PC-9 (cell line): Measurements from ENCODE around the gene NELFA. TPM values are rescaled to one million over a fixed set of nuclear protein-coding genes. Genes with fewer than 3 reads are reported as not detected.
"Not testable (repeated sequence)": the region's sequence is repeated elsewhere in the genome, so short reads cannot be mapped to it uniquely, and the experiment has no call there.

Experiments used
- BruUV-seq: library from RNA; stranded (reverse); fragments of 400-500 nt; replicated peaks from 2 replicates; lab custom pipeline; 2021; lab: Mats Ljungman, UMichigan
- CTCF ChIA-PET: fragments of 300-600 bp; sonication (Branson Sonifier 250); formaldehyde crosslinking; loops from one replicate; lab custom pipeline; 2022; ENCODE audit warnings: antibody characterized with exemption; lab: Charles Lee
- POLR2A ChIA-PET: fragments of 300-600 bp; sonication (Branson Sonifier 250); formaldehyde crosslinking; loops from one replicate; lab custom pipeline; 2022; ENCODE audit warnings: antibody characterized with exemption; ENCODE audit not compliant: unreplicated experiment; lab: Charles Lee
- DNase-seq, 2 experiments: peaks; one replicate each; pipeline versions ENCODE4 v3.0.0 to v3.0.0-alpha.2; 2015 to 2022; ENCODE audit warnings: mixed read lengths in 1 of 2
- H2AFZ ChIP-seq: fragments of 200-600 bp; sonication (generic); 2 replicates; pipeline ENCODE4 v1.8.1; 2017; ENCODE audit warnings: antibody characterized with exemption
- H3F3A ChIP-seq: fragments of 200-600 bp; sonication (generic); 2 replicates; pipeline ENCODE4 v1.8.1; 2017; ENCODE audit warnings: antibody characterized with exemption, mild to moderate bottlenecking, low read depth; ENCODE audit not compliant: insufficient read depth
- H3K27ac ChIP-seq: fragments of 200-600 bp; sonication (generic); 2 replicates; pipeline ENCODE4 v1.6.1; 2016; ENCODE audit warnings: mixed run types
- H3K27me3 ChIP-seq: fragments of 200-600 bp; sonication (generic); 2 replicates; pipeline ENCODE4 v1.6.1; 2016; ENCODE audit warnings: low read depth, mixed run types; ENCODE audit not compliant: insufficient read depth
- H3K36me3 ChIP-seq: fragments of 200-600 bp; sonication (generic); 2 replicates; pipeline ENCODE4 v1.6.1; 2016; ENCODE audit warnings: low read depth, mixed run types
- H3K4me1 ChIP-seq: fragments of 200-600 bp; sonication (generic); replicated peaks from 2 replicates; pipeline ENCODE4 v1.6.1; 2016; ENCODE audit warnings: mixed run types; ENCODE audit not compliant: insufficient read depth
- H3K4me2 ChIP-seq: fragments of 200-600 bp; sonication (generic); 2 replicates; pipeline ENCODE4 v1.6.1; 2017; ENCODE audit warnings: mixed run types
- H3K4me3 ChIP-seq: fragments of 200-600 bp; sonication (generic); 2 replicates; pipeline ENCODE4 v1.6.1; 2016; ENCODE audit warnings: mixed run types
- H3K79me2 ChIP-seq: fragments of 200-600 bp; sonication (generic); 2 replicates; pipeline ENCODE4 v1.6.1; 2017; ENCODE audit warnings: low read depth, mixed run types
- H3K9me2 ChIP-seq: fragments of 200-600 bp; sonication (generic); 2 replicates; pipeline ENCODE4 v1.8.1; 2017; ENCODE audit warnings: mild to moderate bottlenecking; ENCODE audit not compliant: insufficient read depth
- H3K9me3 ChIP-seq: fragments of 200-600 bp; sonication (generic); 2 replicates; pipeline ENCODE4 v1.8.1; 2016; ENCODE audit warnings: low read depth; ENCODE audit not compliant: insufficient read depth
- H4K20me1 ChIP-seq: fragments of 200-600 bp; sonication (generic); 2 replicates; pipeline ENCODE4 v1.8.1; 2017; ENCODE audit not compliant: insufficient read depth
- CTCF ChIP-seq: fragments of 200-600 bp; sonication (generic); conservative IDR thresholded peaks from 2 replicates; pipeline ENCODE4 v1.6.1; 2017; ENCODE audit warnings: mixed run types, antibody characterized with exemption, mild to moderate bottlenecking, moderate library complexity
- EZH2 ChIP-seq: fragments of 200-600 bp; sonication (generic); IDR thresholded peaks from 2 replicates; pipeline ENCODE4 v1.8.0; 2017; ENCODE audit warnings: antibody characterized with exemption, low read depth
- intact Hi-C: fragments of 100-400 bp; cut with micrococcal nuclease; formaldehyde crosslinking; loops from one replicate; pipeline ENCODE4 v1.10.0; 2022; ENCODE audit not compliant: unreplicated experiment
- total RNA-seq: library from RNA; stranded (reverse); gene quantifications from 2 replicates; pipeline ENCODE4 v1.2.3, GENCODE V29; 2021

NELFA gene
- total RNA-seq, 1 experiment from 2014 or later = 52.4 TPM

DNA sequence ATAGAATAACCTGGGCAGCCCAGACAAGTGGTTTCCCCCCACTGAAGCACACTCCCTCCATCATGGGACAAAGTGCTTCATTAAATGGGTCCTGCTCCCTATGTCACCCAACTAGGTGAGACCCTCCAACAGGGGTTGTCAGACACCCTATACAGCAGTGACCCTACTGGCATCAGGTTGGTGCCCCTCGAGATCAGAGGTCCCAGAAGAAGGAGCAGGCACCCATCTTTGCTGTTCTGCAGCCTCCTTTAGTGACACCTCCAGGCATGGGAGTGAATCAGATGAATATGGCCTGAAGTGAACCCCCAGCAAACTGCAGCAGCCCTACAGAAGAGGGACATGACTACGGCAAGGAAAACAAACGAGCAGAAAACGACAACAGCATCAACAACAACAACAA, 11.1 kb downstream of the NELFA start:
- BruUV-seq = no TSS peak
- H3K79me2 ChIP-seq = peaks cover 97% of the 10 kb centered on the region
- peak overlapping the region; percentile 28; the same call in 1 of the 2 replicates for H3K27ac ChIP-seq
- no peak overlapping the region for H2AFZ ChIP-seq
- no peaks in the 10 kb centered on the region for H3K27me3 ChIP-seq
- no peaks in the 10 kb centered on the region for H3K9me2 ChIP-seq
- ChIA-PET CTCF (interaction anchor here (0.6 kb wide), 2 partner anchors 60 to 95 kb away, joined by 3 to 12 read pairs; no protein-coding TSS in a partner anchor), POLR2A (no interaction called here)
- peaks cover 8% of the 10 kb centered on the region; the same call in 1 of the 2 replicates for H3K9me3 ChIP-seq
- TF ChIP-seq CTCF = no peak
- no peak for TF ChIP-seq EZH2
- peak overlapping the region; percentile 19; the same call in 1 of the 2 replicates for H3K4me3 ChIP-seq
- peak overlapping the region; percentile 71 for H3K4me2 ChIP-seq
- intact Hi-C loops = no loop called here
- peaks cover 35% of the 10 kb centered on the region for H3K4me1 ChIP-seq
- peaks cover 37% of the 10 kb centered on the region for H3F3A ChIP-seq
- DNase-seq = no peak
- peaks cover 28% of the 10 kb centered on the region; the same call in 1 of the 2 replicates for H4K20me1 ChIP-seq
- H3K36me3 ChIP-seq = peaks cover 17% of the 10 kb centered on the region

DNA sequence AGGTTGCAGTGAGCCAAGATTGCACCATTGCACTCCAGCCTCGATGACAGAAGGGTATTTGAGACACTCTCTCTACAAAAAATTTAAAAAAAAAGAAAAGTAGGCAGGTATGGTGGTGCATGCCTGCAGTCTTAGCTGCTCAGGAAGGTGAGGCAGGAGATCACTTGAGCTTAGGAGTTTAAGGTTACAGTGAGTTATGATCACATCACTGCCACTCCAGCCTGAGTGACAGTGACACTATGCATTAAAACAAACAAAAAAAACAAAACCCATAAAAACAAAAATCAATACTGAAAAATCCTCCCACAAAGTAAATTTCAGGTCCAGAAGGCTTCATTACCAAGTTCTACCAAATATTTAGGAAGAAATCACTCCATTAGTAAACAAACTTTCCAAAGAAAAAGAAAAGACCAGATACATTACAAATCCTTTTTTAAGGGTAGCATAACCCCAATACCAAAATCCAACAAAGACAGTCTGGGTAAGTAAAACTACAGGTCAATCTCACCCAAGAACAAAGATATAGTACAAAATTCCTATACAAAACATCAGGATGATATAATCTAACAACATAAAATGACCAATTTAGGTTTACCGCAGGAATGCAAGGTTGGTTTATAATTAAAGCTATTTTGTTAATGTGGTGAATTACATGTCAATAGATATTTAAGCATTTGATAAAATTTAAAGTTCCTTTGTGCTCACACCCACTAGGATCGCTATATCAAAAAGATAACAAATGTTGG, 11.7 kb downstream of the NELFA start:
- Histone ChIP-seq H3K27ac (0 out of 2 replicates have a peak overlapping the region, but pooled peaks have one; percentile 3), H3K9me2 (no peaks in the 10 kb centered on the region), H4K20me1 (peaks cover 27% of the 10 kb centered on the region; the same call in 1 of the 2 replicates), H3F3A (peaks cover 37% of the 10 kb centered on the region), H3K79me2 (peaks cover 95% of the 10 kb centered on the region), H3K4me2 (peak overlapping the region; percentile 71; the same call in 1 of the 2 replicates), H3K27me3 (no peaks in the 10 kb centered on the region), H3K4me1 (peaks cover 35% of the 10 kb centered on the region), H3K36me3 (peaks cover 17% of the 10 kb centered on the region), H3K4me3 (peak overlapping the region; percentile 19; the same call in 1 of the 2 replicates), H2AFZ (no peak overlapping the region), H3K9me3 (peaks cover 8% of the 10 kb centered on the region; the same call in 1 of the 2 replicates)
- ChIA-PET POLR2A (no interaction called here), CTCF (interaction anchor here (0.6 kb wide), 2 partner anchors 55 to 59 kb away, joined by 7 to 12 read pairs; no protein-coding TSS in a partner anchor)
- no peak for TF ChIP-seq EZH2
- TF ChIP-seq CTCF = no peak
- intact Hi-C loops = no loop called here
- no peak for DNase-seq
- no TSS peak for BruUV-seq

- H4K20me1 ChIP-seq = peaks cover 33% of the 10 kb centered on the region
- no peak for DNase-seq
- ChIA-PET CTCF (no interaction called here), POLR2A (no interaction called here)
- peaks cover 8% of the 10 kb centered on the region; the same call in 1 of the 2 replicates for H3K9me3 ChIP-seq
- TF ChIP-seq CTCF (no peak), EZH2 (no peak)
- H3K36me3 ChIP-seq = peaks cover 11% of the 10 kb centered on the region
- H3K4me1 ChIP-seq = peaks cover 35% of the 10 kb centered on the region
- H3K27ac ChIP-seq = no peak overlapping the region
- intact Hi-C loops = no loop called here
- peaks cover 78% of the 10 kb centered on the region for H3K79me2 ChIP-seq
- H3K4me3 ChIP-seq = no peak overlapping the region
- H3K9me2 ChIP-seq = no peaks in the 10 kb centered on the region
- BruUV-seq = no TSS peak
- H3K4me2 ChIP-seq = no peak overlapping the region
- H3F3A ChIP-seq = peaks cover 31% of the 10 kb centered on the region
- no peaks in the 10 kb centered on the region for H3K27me3 ChIP-seq
- H2AFZ ChIP-seq = no peak overlapping the region
Observed at GRCh38 chr4:1994938-1995337, 13.8 kb downstream of the NELFA start.

DNA sequence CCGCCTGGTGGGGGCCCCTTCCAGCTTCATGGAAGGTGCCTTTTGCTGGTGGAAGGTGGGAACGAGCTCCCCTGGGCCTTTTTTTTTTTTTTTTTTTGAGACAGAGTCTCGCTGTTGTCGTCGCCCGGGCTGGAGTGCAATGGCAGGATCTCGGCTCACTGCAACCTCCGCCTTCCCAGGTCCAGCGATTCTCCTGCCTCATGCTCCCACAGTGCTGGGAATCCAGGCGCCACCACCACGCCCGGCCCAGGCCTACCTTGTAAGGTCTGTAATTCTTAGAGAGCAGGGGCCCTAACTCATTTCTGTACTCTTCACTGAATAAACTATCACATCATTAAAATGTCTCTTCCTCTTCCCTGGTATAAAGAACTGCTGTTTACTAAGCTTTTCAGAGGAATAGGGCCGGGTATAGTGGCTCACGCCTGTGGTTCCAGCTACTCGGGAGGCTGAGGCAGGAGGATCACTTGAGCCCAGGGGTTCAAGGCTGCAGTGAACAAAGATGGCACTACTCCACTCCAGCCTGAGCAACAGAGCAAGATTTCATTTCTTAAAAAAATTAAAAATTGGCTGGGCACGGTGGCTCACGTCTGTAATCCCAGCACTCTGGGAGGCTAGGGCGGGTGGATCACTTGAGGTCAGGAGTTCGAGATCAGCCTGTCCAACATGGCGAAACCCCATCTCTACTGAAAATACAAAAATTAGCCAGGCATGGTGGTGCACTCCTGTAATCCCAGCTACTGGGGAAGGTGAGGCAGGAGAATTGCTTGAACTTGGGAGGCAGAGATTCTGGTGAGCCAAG, 14.9 kb downstream of the NELFA start:
- Histone ChIP-seq H3K79me2 (peaks cover 68% of the 10 kb centered on the region), H3F3A (peaks cover 22% of the 10 kb centered on the region), H3K4me1 (peaks cover 24% of the 10 kb centered on the region), H3K36me3 (peaks cover 11% of the 10 kb centered on the region), H4K20me1 (peaks cover 33% of the 10 kb centered on the region)
- BruUV-seq, DNase-seq, H3K4me3 ChIP-seq, H3K27me3 ChIP-seq, H3K4me2 ChIP-seq, POLR2A ChIA-PET, H3K9me2 ChIP-seq, CTCF ChIA-PET, H3K27ac ChIP-seq, H2AFZ ChIP-seq, intact Hi-C loops, H3K9me3 ChIP-seq: not testable (repeated sequence)
